Stimulated activated CD8-positive, alpha-beta memory T cell treated with anti-CD3 and anti-CD28 coated beads, Interleukin-4, amount 100 ng/mL, for 4 hours (primary cell): ENCODE measurements around the gene OR5A1.

Source experiments
- DNase-seq, 2 donors: peaks; one replicate each; pipeline ENCODE4 v3.0.0-alpha.2; 2020; ENCODE audit warnings: low read depth in 2 of 2, low spot score in 1 of 2

The OR5A1 gene

DNA sequence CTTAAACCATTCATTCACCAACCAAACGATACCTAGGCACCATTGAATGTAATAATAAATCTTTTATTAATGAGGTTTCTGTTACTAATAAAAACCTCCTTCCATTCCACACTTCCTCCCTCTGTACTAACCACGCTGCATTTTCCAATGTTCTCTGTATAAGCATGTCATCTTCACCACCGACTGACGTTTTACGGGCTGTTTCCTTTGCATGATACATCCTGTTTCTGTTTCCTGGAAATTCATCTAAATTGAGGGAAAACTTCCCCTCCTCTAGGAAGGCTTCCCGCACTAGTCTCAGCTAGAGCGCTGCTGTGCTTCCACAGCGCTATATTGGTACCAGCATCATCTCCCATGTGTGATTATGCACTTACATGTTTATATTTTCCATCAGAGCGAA is 38.9 kb downstream of the OR5A1 start:
- no peak for DNase-seq

- no peak for DNase-seq
Measured at GRCh38 chr11:59479906-59480305, 43.6 kb downstream of the OR5A1 start.

GRCh38 chr11:59480359-59480758 is 44.1 kb downstream of the OR5A1 start:
- DNase-seq, result no peak
